Spleen (tissue), 7 donors: Measurements from ENCODE around the gene ZNF462.

Source experiments
- CTCF ChIP-seq, 11 experiments: fragments of 200-600 bp in 7 of 11; fragments of 450-650 bp in 4 of 11; sonication (generic) in 4 of 11; IDR thresholded peaks in 8 of 11; conservative IDR thresholded peaks in 3 of 11; 1 replicate in 7 of 11; 2 replicates in 4 of 11; pipeline versions ENCODE4 v1.4.0 to v1.8.0; 2016 to 2021; ENCODE audit warnings: antibody characterized with exemption in 11 of 11, inconsistent platforms in 4 of 11, mild to moderate bottlenecking in 1 of 11
- POLR2AphosphoS5 ChIP-seq, 3 donors: sonication (generic); formaldehyde crosslinking; IDR thresholded peaks; one replicate each; pipeline ENCODE4 v1.5.1; 2017; ENCODE audit warnings: antibody characterized with exemption in 3 of 3
- donor health status: DM: no; HTN: no; CAD: no; lungs with moderate emphysema.
- donor health status: DM: no; HTN: no; CAD: no.
- donor health status: DM: no; HTN: no; CAD: no.

- TF ChIP-seq CTCF (IDR thresholded peaks at IDR 0.05 in 8 of 11, conservative IDR thresholded peaks at IDR 0.05 in 3 of 11) (no peak), POLR2AphosphoS5 (IDR thresholded peaks at IDR 0.05) (no peak)
Observed at GRCh38 chr9:106947106-106947900, 84.3 kb downstream of the ZNF462 start.
